NCI-H2171 (cell line): Measurements from ENCODE around the gene ZBTB46.
A peak's percentile ranks its signal among the peaks of the same experiment; 100 is the strongest.

Experiments used
- DNase-seq: peaks from one replicate; lab custom pipeline; 2025; lab: John Stamatoyannopoulos, UW

The ZBTB46 gene

GRCh38 chr20:63837479-63837878, 6.4 kb upstream of the ZBTB46 start:
- no peak for DNase-seq

- DNase-seq, result no peak
Observed at GRCh38 chr20:63836458-63837344, 5.6 kb upstream of the ZBTB46 start.

DNA sequence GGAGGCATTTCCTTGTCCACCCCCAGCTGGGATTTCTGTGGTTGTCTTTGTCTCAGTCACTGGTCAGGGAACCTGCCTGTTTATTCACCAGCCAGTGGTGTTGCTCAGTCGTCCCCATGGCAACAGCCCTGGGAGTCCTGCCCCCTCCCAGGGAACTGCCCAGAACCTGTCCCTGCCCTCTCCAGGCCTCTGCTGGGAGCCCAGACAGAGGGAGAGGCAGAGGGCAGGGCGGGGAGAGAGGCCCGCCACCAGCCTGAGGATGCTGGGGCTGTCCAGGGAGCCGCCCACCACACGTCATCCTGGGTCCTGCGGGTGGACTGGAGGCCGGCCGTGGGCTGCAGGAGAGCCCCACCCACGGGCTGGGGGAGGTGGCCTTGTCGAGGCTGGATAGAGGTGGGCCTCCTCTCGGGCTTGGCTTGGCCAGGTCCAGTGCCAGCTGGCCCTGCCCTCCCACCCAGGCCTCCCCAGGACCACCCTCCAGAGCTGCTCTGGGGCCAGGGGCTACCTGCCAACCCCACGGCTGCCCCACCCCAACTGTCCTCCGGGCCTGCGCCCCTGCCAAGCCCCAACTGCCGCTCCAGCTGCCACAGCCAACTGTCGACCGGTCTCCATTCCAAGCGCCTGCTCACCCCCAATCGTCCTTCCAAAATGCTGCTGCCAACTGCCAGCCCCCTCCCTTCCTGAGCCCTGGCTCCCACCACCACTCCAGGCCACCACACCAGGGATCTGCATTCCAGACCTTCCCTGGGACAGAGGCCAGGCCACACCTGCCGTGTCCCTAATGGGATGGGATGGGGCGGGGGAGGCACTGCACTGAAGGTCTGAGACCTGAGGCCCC, 4.2 kb upstream of the ZBTB46 start:
- DNase-seq, result peak; percentile 86

DNA sequence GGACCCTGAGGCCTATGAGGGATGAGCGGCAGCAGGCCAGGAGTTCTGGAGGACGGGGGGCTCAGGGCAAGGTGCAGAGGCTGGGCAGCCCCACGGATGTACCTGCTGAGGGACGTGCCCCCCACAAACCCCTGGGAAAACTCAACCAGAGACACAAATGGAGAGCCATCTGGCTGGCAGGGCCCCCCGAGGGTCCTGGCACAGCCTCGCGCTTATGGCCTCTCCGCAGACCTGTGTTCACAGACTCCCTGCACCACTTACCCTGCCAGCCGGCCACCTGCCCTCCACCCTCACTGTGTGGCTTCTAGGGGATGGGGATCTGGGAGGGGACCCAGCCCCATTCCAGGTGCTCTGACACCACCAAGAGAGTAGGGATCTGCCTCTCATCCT, 3.4 kb upstream of the ZBTB46 start:
- peak; percentile 59 for DNase-seq

GRCh38 chr20:63833776-63834490, 2.9 kb upstream of the ZBTB46 start:
- no peak for DNase-seq

GRCh38 chr20:63831993-63832686, 1.1 kb upstream of the ZBTB46 start:
- DNase-seq, result no peak

DNA sequence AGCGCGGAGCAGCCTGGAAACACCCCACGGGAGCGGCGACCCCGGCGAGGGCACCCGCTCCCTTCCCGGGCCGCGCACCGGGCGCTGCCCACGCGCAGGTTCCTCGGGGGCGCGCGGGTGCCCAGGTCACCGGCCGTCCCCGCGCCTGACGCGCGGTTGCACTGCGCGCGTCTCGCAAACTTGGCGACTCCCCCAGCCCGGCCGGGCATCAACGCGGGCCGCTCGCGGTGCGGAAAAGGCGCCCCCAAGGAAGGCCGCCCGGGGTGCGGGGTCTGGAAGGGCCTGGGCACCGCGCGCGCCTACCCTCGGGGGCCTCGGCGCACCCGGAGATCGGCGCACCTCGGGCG, 555 bp upstream of the ZBTB46 start:
- no peak for DNase-seq

DNA sequence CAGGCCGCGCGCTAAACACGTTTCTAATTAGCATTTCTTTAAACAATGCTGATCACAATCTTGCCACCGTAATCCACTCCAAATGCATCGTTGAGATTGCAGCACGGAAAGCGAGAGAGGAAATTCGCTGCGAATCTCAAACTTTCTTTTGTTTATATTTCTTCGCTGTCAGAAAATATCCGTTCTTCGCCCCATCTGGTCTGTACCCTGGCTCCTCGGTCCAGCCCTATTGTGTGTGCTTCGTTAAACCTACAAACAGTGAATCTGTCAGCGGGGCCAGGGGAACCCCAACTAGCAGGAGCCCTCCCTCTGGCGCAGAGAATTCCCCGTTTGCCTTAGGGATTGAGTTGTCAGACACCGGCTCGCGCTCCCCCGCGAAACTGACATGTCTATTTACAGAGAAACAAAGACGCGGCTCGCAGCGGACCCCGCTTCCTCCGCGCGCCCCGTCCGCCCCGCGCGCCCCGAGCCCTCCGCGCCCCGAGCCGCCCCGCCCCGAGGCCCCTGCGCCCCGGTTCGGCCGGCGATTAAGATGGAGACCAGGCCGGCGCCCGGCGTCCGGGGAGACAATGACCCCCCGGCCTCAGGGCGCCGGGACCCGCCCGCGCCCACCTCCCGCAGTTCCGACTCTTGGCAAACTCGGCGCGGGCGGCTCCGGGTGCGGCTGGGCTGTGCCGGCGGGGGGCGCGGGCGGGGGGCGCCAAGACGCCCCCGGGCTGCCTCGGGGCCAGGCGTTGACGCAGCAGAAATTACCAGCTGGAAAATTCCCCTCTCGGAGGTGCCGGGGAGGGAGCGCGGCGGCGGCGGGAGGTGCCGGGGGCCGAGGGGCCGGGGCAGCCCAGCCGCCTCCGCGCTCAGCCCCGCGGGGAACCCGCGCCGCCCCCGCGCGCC, 874 bp downstream of the ZBTB46 start:
- DNase-seq, result no peak

GRCh38 chr20:63829603-63829944, 1.5 kb downstream of the ZBTB46 start:
- DNase-seq, result no peak

DNA sequence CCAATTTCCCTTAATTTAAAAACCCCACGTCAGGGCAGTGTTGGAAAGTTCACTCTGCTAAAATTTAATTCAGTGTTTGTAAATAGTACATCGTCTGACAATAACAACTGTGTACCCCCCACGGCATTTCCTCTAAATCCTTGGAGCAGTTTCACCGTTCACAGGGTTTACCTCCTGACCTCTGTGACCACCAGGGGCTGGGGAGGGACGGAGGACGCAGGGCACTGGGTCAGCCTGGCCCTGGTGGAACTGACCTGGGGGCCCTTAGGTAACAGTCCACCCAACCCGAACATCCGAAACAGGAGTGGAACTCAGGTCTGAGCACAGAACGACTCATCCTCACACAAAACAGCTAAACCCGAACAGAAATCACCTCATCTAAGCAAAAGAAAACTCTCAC, 2.1 kb downstream of the ZBTB46 start:
- DNase-seq, result no peak

DNA sequence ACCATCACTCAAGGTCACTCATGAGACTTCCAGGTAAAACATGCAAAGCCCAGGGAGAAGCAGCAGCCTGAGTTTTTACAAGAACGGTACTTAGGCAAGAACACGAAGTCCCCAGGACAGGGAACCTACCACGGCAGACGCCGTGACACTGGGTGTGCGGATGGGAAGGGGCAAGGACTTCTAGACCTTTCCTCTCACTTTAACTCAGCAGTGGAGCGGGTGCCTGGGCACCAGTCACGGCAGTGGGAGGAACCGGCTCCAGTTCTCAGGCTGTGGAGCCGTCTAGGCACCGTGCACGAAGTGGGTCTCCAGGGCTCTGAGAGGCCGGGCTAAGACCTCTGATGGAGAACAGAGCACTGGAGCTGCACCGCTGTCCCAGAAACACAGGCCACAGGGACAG, 2.5 kb downstream of the ZBTB46 start:
- no peak for DNase-seq

DNA sequence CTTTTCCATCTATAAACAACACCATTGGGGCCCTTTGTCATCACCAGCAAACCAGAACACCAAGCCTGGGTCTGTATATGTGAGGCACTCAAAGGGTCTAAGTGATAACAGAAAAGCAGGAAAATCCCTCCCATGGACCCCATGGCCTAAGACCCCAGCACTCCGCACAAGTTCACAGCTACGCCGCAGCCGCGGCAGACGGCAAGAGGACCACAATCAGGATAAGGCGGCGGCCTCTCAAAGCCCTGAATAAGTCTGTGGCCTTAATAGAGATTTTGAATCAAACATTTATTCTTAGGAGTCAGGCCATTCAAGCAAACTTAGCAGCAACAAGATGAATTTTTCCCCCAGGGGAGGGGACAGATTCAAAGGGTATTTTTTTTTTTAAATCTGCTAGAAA, 2.9 kb downstream of the ZBTB46 start:
- DNase-seq, result no peak

- DNase-seq, result no peak
Observed at GRCh38 chr20:63826753-63827152, 4.3 kb downstream of the ZBTB46 start.

DNA sequence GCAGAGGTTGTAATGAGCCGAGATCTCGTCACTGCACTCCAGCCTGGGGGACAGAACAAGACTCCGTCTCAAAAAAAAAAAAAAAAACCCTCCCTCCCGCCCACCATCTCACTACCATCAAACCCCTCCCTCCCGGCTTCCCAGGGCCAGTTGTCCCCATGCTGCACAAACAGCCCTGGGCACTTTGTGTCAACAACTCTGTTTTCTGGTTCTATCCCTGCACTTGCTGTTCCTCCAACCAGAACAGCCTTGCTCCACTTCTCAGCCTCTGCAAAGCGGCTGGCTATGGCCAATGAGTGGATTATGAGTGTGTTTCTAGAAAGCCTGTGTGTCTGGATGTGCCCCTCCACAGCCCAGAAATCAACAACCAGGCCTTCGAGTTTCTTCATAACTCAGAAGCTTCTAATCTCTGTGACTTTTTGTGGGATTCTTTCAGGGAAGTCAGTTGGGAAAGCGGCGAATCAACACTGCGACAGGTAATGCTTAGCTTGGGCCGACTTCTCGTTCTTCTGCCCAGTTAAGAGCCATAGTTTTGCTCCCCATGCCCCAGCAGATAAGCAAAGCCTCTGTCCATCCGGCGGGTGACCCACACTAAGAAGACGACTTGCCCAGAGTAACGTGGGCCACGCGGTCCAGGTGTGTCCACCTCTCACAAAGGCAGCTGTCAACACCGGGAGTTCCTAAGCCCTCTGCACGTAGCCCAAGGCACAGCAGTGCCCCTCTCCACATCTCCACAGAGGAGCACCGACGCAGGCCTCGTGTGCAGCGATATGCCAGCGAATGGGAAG, 5.5 kb downstream of the ZBTB46 start:
- no peak for DNase-seq

- no peak for DNase-seq
Observed at GRCh38 chr20:63823691-63824311, 7.3 kb downstream of the ZBTB46 start.

- no peak for DNase-seq
Observed at GRCh38 chr20:63822276-63822696, 8.8 kb downstream of the ZBTB46 start.

DNA sequence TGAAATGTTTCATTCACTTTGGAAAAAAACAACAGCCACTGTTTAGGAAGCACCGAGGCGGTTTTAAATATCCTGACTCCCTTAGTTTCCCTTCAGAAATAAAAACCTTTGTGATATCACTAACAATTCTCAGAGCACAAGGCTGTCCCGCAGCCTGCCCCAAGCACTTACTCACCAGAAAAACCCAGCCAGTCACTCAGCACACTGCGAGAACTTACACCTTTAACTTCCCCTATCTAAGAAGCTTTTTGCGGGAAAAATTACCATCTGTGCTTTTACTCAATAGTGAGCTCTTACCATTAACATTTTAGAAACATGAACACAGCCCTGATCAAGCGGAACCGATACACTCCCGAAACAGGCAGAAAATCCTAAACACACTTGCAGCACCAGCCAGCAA, 9.3 kb downstream of the ZBTB46 start:
- DNase-seq, result no peak

- no peak for DNase-seq
Observed at GRCh38 chr20:63819224-63819921, 11.7 kb downstream of the ZBTB46 start.

GRCh38 chr20:63815615-63816253, 15.3 kb downstream of the ZBTB46 start:
- no peak for DNase-seq
